PC-3 (cell line): ENCODE results near the gene UFM1.

Source experiments
- CTCF ChIP-seq: fragments of 300-600 bp; sonication (generic); conservative IDR thresholded peaks from 2 replicates; pipeline ENCODE4 v1.5.1; 2017; ENCODE audit warnings: antibody characterized with exemption, low read depth, mild to moderate bottlenecking, low read length
- EZH2phosphoT487 ChIP-seq: fragments of 300-600 bp; sonication (generic); IDR thresholded peaks from 2 replicates; pipeline ENCODE4 v1.6.1; 2018; ENCODE audit warnings: mild to moderate bottlenecking, antibody characterized with exemption, low read length, borderline replicate concordance

DNA sequence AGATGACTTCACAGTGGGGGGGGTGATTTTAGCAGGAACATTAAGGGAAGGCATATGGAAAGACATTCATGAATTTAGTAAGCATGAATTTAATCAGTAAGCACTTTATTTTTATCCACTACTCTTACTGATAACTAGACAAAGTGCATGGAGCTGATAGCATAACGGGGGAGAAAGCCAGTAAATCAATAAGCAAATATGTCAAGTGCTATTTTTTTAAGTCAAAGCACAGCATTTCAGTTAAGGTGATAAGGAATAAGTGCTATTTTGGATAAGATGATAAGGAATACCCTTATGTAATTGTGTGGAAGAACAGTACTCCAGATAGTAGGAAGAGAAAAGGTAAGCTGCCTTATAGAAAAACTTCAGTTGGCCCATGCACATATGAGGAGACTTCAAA is 19.4 kb downstream of the UFM1 start:
- TF ChIP-seq CTCF (no peak), EZH2phosphoT487 (no peak)
